ENCODE results near the gene TBC1D20. TPM values are rescaled to one million over a fixed set of nuclear protein-coding genes. Genes with fewer than 3 reads are reported as not detected.

The TBC1D20 gene
- total RNA-seq, 1 donor from 2014 or later = 40.7 TPM

GRCh38 chr20:437787-438486 is 24.4 kb downstream of the TBC1D20 start:
- H3K4me3 ChIP-seq (ENCODE audit: low read depth, low read length) = no peak overlapping the region
- peaks cover 6% of the 10 kb centered on the region for H3K36me3 ChIP-seq (ENCODE audit: control insufficient read depth, insufficient read depth, low read length)
- DNase-seq (ENCODE audit: low read depth) = no peak
- no peak for TF ChIP-seq CTCF (IDR thresholded peaks at IDR 0.05; ENCODE audit: insufficient read depth, low read length, poor library complexity, severe bottlenecking)
- H3K27me3 ChIP-seq (ENCODE audit: control insufficient read depth, insufficient read depth, low read length) = no peaks in the 10 kb centered on the region

GRCh38 chr20:436476-436875 is 25.9 kb downstream of the TBC1D20 start:
- no peak for TF ChIP-seq CTCF (IDR thresholded peaks at IDR 0.05; ENCODE audit: insufficient read depth, low read length, poor library complexity, severe bottlenecking)

GRCh38 chr20:435558-435957 is 26.8 kb downstream of the TBC1D20 start:
- Histone ChIP-seq H3K4me3 (ENCODE audit: low read depth, low read length) (no peak overlapping the region), H3K27me3 (ENCODE audit: control insufficient read depth, insufficient read depth, low read length) (no peaks in the 10 kb centered on the region), H3K36me3 (ENCODE audit: control insufficient read depth, insufficient read depth, low read length) (peaks cover 6% of the 10 kb centered on the region)
- no peak for TF ChIP-seq CTCF (IDR thresholded peaks at IDR 0.05; ENCODE audit: insufficient read depth, low read length, poor library complexity, severe bottlenecking)
- no peak for DNase-seq (ENCODE audit: low read depth)

More at GRCh38 chr20:436476-436875, 25.9 kb downstream of the TBC1D20 start:
- DNase-seq (ENCODE audit: low read depth) = no peak
- Histone ChIP-seq H3K27me3 (ENCODE audit: control insufficient read depth, insufficient read depth, low read length) (no peaks in the 10 kb centered on the region), H3K4me3 (ENCODE audit: low read depth, low read length) (no peak overlapping the region), H3K36me3 (ENCODE audit: control insufficient read depth, insufficient read depth, low read length) (peaks cover 6% of the 10 kb centered on the region)

GRCh38 chr20:434661-435419 is 27.5 kb downstream of the TBC1D20 start:
- Histone ChIP-seq H3K36me3 (ENCODE audit: control insufficient read depth, insufficient read depth, low read length) (peaks cover 3% of the 10 kb centered on the region), H3K4me3 (ENCODE audit: low read depth, low read length) (no peak overlapping the region)
- no peak for TF ChIP-seq CTCF (IDR thresholded peaks at IDR 0.05; ENCODE audit: insufficient read depth, low read length, poor library complexity, severe bottlenecking)

GRCh38 chr20:434221-434620 is 28.1 kb downstream of the TBC1D20 start:
- Histone ChIP-seq H3K27me3 (ENCODE audit: control insufficient read depth, insufficient read depth, low read length) (no peaks in the 10 kb centered on the region), H3K36me3 (ENCODE audit: control insufficient read depth, insufficient read depth, low read length) (peaks cover 6% of the 10 kb centered on the region), H3K4me3 (ENCODE audit: low read depth, low read length) (no peak overlapping the region)
- no peak for TF ChIP-seq CTCF (IDR thresholded peaks at IDR 0.05; ENCODE audit: insufficient read depth, low read length, poor library complexity, severe bottlenecking)
- no peak for DNase-seq (ENCODE audit: low read depth)

More at GRCh38 chr20:434661-435419, 27.5 kb downstream of the TBC1D20 start:
- H3K27me3 ChIP-seq (ENCODE audit: control insufficient read depth, insufficient read depth, low read length) = no peaks in the 10 kb centered on the region
- no peak for DNase-seq (ENCODE audit: low read depth)

All from kidney epithelial cell (primary cell).